ENCODE data around the gene TMC3.
"Not testable (repeated sequence)": the region's sequence is repeated elsewhere in the genome, so short reads cannot be mapped to it uniquely, and the experiment has no call there.

The TMC3 gene

DNA sequence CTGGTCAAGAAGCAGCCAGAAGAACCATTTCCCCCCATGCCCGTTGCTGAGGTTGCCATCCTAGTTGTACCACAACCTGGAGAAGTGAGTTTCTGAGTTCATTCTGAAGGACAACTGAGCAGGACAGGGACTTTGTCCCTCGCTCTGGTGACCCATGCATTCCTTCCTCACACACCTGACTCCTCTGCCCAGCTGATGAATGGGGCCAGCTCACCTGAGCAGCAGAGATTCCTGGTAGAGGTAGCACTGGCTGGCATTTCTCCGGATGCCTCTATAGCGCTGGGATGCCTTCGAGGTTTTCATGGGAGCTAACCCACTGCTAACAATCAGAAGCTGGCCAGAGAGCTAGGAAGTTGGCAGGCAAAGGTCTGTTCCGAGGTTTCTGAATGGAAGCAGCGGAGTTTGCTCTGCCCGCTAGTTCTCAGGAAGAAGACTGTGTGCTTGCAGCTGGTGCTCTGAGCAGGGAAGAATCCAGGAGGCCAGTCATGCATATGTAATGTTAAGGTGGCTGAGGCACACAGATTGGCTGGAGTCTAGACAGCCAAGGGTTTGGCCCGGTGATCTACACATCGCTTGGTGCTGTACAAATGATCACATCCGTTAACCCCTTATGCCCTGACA is at the start of gene TMC3:
Gene TMC3, minus strand, starts transcription at position 439 of the 621 bp plus-strand sequence. Its CDS starts 136 bp downstream, at position 303.
- Mint-ChIP-seq H3K36me3 (ENCODE audit: low read depth) (no peaks in the 10 kb centered on the region), H3K4me3 (no peak within 1 kb of the TSS), H3K27ac (no peak within 1 kb of the TSS), H3K9me3 (no peaks in the 10 kb centered on the region), H3K27me3 (ENCODE audit: low read depth) (no peaks in the 10 kb centered on the region), H3K4me1 (peaks cover 17% of the 10 kb centered on the region)
- TF ChIP-seq CTCF (IDR thresholded peaks at IDR 0.05; ENCODE audit: unreplicated experiment in 3 of 3): no peak

DNA sequence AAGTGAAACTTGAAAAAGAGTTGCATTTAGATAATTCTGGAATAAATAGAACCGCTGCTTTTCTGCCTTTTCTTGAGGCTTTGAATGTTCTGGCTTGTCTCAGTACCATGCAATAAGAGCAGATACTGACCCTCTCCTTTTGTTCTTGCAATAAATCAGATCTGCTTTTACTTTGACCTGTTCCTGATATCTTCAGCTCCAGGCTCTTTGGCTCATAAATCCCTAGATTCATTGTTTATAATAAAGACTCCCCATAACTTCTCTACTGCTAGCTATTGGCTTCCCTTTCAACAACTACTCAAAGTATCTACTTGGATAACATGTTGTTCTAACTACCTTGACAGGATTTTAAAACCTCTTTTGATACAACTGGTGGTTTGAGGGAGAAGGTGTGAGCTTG is 47.4 kb upstream of the TMC3 start:
- Mint-ChIP-seq H3K9me3 (no peaks in the 10 kb centered on the region), H3K4me1 (peaks cover 27% of the 10 kb centered on the region), H3K27ac (peak overlapping the region; percentile 2 to 27 (median 5)), H3K4me3 (no peak overlapping the region), H3K27me3 (ENCODE audit: low read depth) (no peaks in the 10 kb centered on the region), H3K36me3 (ENCODE audit: low read depth) (no peaks in the 10 kb centered on the region)
- TF ChIP-seq CTCF (IDR thresholded peaks at IDR 0.05; ENCODE audit: unreplicated experiment in 3 of 3): no peak

GRCh38 chr15:81419332-81419943 is 45.4 kb upstream of the TMC3 start:
- H3K4me3 Mint-ChIP-seq: peak overlapping the region in 2 of 3 experiments; percentile 39 to 51
- TF ChIP-seq CTCF (IDR thresholded peaks at IDR 0.05; ENCODE audit: unreplicated experiment in 3 of 3): no peak
- no peaks in the 10 kb centered on the region for H3K36me3 Mint-ChIP-seq (ENCODE audit: low read depth)
- no peaks in the 10 kb centered on the region for H3K9me3 Mint-ChIP-seq
- no peaks in the 10 kb centered on the region for H3K27me3 Mint-ChIP-seq (ENCODE audit: low read depth)
- peaks cover 27% of the 10 kb centered on the region for H3K4me1 Mint-ChIP-seq
- peak overlapping the region; percentile 47 to 85 (median 75) for H3K27ac Mint-ChIP-seq

GRCh38 chr15:81418891-81419290 is 44.9 kb upstream of the TMC3 start:
- peaks cover 27% of the 10 kb centered on the region for H3K4me1 Mint-ChIP-seq
- TF ChIP-seq CTCF (IDR thresholded peaks at IDR 0.05; ENCODE audit: unreplicated experiment in 3 of 3): no peak
- no peaks in the 10 kb centered on the region for H3K9me3 Mint-ChIP-seq
- H3K27ac Mint-ChIP-seq: peak overlapping the region; percentile 47 to 85 (median 75)
- H3K4me3 Mint-ChIP-seq: peak overlapping the region in 1 of 3 experiments; percentile 51
- no peaks in the 10 kb centered on the region for H3K27me3 Mint-ChIP-seq (ENCODE audit: low read depth)
- no peaks in the 10 kb centered on the region for H3K36me3 Mint-ChIP-seq (ENCODE audit: low read depth)

DNA sequence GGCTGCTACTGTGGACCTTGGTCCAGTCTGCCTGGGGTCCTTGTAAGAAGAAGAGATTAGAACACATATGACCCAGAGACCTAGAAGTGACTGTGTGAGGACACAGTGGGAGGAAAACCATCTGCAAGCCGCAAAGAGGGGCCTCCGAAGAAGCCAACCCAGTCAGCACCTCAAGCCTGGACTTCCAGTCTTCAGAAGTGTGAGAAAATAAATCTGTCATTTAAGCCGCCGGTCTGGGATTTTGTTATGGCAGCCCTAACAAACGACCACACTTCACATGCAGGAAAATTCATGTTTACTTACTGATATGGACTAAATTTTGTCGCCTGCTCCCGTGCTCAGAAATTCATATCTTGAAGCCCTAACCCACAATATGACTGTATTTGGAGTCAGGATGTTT is 44.4 kb upstream of the TMC3 start:
- TF ChIP-seq CTCF (IDR thresholded peaks at IDR 0.05; ENCODE audit: unreplicated experiment in 3 of 3): no peak
- Mint-ChIP-seq H3K9me3 (no peaks in the 10 kb centered on the region), H3K4me3 (no peak overlapping the region), H3K4me1 (peaks cover 29% of the 10 kb centered on the region), H3K27me3 (ENCODE audit: low read depth) (no peaks in the 10 kb centered on the region), H3K36me3 (ENCODE audit: low read depth) (no peaks in the 10 kb centered on the region), H3K27ac (peak overlapping the region; percentile 47 to 85 (median 75))

DNA sequence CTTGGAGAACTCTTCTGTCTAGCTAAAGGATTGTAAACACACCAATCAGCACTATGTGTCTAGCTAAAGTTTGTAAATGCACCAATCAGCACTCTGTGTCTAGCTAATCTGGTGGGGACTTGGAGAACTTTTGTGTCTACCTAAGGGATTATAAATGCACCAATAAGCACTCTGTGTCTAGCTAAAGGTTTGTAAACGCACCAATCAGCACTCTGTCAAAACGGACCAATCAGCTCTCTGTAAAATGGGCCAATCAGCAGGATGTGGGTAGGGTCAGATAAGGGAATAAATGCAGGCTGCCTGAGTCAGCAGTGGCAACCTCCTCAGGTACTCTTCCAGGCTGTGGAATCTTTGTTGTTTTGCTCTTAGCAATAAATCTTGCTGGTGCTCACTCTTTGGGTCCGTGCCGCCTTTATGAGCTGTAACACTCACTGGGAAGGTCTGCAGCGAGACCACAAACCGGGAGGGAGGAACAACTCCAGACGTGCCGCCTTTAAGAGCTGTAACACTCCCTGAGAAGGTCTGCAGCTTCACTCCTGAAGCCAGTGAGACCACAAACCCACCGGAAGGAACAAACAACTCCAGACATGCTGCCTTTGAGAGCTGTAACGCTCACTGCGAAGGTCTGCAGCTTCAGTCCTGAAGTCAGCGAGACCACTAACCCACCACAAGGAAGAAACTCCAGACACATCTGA is 40.4 kb upstream of the TMC3 start:
- H3K27me3 Mint-ChIP-seq (ENCODE audit: low read depth); H3K36me3 Mint-ChIP-seq (ENCODE audit: low read depth): not testable (repeated sequence)
- peaks cover 36% of the 10 kb centered on the region for H3K4me1 Mint-ChIP-seq

More for the DNA sequence above, 40.4 kb upstream of the TMC3 start:
- not testable (repeated sequence) for H3K4me3 Mint-ChIP-seq, H3K9me3 Mint-ChIP-seq, H3K27ac Mint-ChIP-seq

Measured in nephron (organoid).